ENCODE results near the gene EPHA1. TPM values are rescaled to one million over a fixed set of nuclear protein-coding genes. Genes with fewer than 3 reads are reported as not detected.

EPHA1 gene
- total RNA-seq, 3 donors from 2014 or later (not counting 1 experiment from before 2014, with no cell fraction given): 1.0 to 1.2 TPM; not detected in 1

DNA sequence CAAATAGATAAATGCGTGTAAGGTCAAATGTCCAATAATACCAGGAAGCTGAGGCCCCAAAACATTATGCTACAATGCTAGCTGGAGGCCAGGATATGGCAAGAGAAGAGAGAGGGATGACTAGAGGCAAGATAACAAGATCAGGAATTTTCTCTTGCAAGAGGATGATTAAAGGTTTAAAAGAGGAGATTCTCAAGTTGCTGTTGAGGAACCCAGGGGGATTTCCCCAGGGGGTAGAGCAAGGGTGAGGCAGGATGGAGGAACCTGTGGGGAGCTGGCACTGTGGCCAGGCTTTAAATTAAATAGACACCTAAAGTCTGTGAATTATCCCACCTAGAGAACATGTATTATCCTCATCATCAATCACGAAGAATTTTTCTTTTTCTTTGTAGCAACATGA, 31.2 kb upstream of the EPHA1 start:
- intact Hi-C loops (cut with micrococcal nuclease): no loop called here
- Mint-ChIP-seq H3K27me3 (ENCODE audit: low read depth in 2 of 2) (peaks cover 0 to 12% of the 10 kb centered on the region in 2 donors), H3K4me1 (peaks cover 0 to 8% of the 10 kb centered on the region in 2 donors), H3K9me3 (no peaks in the 10 kb centered on the region), H3K27ac (no peak overlapping the region), H3K4me3 (no peak overlapping the region), H3K36me3 (no peaks in the 10 kb centered on the region)
- no peaks in the 10 kb centered on the region for H3K27me3 ChIP-seq (ENCODE audit: control insufficient read depth, insufficient read depth, low read length)
- no peaks in the 10 kb centered on the region for H3K4me1 ChIP-seq (ENCODE audit: control insufficient read depth, insufficient read depth, low read length)
- H3K36me3 ChIP-seq (ENCODE audit: control insufficient read depth, insufficient read depth, low read length): no peaks in the 10 kb centered on the region
- WGBS (ENCODE audit: insufficient coverage): 95% methylated on average over 1 of the region's 2 CpGs
- no peak for DNase-seq
- TF ChIP-seq, protein P1, sequence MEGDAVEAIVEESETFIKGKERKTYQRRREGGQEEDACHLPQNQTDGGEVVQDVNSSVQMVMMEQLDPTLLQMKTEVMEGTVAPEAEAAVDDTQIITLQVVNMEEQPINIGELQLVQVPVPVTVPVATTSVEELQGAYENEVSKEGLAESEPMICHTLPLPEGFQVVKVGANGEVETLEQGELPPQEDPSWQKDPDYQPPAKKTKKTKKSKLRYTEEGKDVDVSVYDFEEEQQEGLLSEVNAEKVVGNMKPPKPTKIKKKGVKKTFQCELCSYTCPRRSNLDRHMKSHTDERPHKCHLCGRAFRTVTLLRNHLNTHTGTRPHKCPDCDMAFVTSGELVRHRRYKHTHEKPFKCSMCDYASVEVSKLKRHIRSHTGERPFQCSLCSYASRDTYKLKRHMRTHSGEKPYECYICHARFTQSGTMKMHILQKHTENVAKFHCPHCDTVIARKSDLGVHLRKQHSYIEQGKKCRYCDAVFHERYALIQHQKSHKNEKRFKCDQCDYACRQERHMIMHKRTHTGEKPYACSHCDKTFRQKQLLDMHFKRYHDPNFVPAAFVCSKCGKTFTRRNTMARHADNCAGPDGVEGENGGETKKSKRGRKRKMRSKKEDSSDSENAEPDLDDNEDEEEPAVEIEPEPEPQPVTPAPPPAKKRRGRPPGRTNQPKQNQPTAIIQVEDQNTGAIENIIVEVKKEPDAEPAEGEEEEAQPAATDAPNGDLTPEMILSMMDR (IDR thresholded peaks at IDR 0.05): no peak
- no peaks in the 10 kb centered on the region for H3K9me3 ChIP-seq (ENCODE audit: control insufficient read depth, insufficient read depth, low read length)
- no peak overlapping the region for H3K27ac ChIP-seq (ENCODE audit: low read length)
- no peak overlapping the region for H3K4me3 ChIP-seq (ENCODE audit: low read length)
- no peak for ATAC-seq

DNA sequence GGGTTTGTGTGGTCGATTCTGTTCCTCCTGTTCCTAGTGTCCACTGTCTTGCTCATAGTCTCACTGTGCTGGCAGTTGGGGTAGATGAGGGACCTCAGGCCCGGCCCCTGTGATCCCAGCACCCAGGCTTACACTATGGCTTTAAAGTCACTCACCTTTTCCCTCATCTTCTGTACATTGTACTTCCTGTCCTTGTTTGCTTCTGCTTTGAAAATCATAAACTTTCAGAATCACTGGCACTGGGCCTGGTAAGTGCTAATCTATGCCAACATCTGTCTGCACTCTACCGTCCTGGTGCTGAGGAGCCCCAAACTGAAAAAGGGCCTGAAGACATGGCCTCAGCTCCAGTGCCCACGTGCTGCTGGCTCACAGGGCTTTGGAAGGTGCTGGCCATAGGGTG, 28.9 kb upstream of the EPHA1 start:
- no peak for DNase-seq
- WGBS (ENCODE audit: insufficient coverage): 9% methylated on average over 4 of the region's 4 CpGs
- no peak overlapping the region for H3K4me3 Mint-ChIP-seq
- no peaks in the 10 kb centered on the region for H3K4me1 ChIP-seq (ENCODE audit: control insufficient read depth, insufficient read depth, low read length)
- H3K36me3 ChIP-seq (ENCODE audit: control insufficient read depth, insufficient read depth, low read length): no peaks in the 10 kb centered on the region
- H3K9me3 Mint-ChIP-seq: no peaks in the 10 kb centered on the region
- H3K9me3 ChIP-seq (ENCODE audit: control insufficient read depth, insufficient read depth, low read length): no peaks in the 10 kb centered on the region
- H3K27ac ChIP-seq (ENCODE audit: low read length): no peak overlapping the region
- TF ChIP-seq, protein P1 (IDR thresholded peaks at IDR 0.05): no peak
- intact Hi-C loops (cut with micrococcal nuclease): no loop called here
- no peaks in the 10 kb centered on the region for H3K36me3 Mint-ChIP-seq
- no peak overlapping the region for H3K4me3 ChIP-seq (ENCODE audit: low read length)
- H3K4me1 Mint-ChIP-seq: peaks cover 0 to 8% of the 10 kb centered on the region in 2 donors
- ATAC-seq: no peak
- H3K27me3 ChIP-seq (ENCODE audit: control insufficient read depth, insufficient read depth, low read length): no peaks in the 10 kb centered on the region
- no peak overlapping the region for H3K27ac Mint-ChIP-seq
- peaks cover 7 to 12% of the 10 kb centered on the region in 2 donors for H3K27me3 Mint-ChIP-seq (ENCODE audit: low read depth in 2 of 2)

DNA sequence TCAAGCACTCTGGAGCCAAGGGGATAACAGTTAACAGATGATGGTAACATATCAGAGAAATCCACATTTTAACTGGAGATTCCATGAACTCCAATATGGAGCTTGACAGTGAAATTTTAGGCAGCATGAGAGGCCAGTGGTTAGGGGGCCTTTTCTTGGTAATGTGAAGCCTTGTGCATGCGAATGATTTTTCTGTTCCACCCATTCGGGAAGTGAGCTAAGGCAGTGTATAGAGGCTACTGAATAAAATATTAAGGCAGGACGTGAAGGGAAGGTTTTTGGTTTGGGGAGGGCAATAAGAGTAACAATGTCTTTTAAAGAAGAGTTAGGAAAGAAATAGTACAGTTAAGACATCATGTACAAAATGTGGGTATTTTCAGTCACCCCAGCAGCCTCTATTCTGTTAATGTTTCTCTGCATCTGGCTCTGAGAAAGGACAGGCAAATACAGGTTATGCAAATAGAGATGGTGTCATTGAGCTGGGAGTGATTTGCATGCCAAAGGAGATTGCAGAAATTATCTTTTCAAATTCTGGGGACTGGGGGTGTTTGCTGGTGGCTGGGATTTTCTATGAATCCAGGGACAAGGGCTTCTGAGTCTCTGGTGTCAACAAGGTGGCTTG, 27.8 kb upstream of the EPHA1 start:
- no peaks in the 10 kb centered on the region for H3K27me3 ChIP-seq (ENCODE audit: control insufficient read depth, insufficient read depth, low read length)
- Mint-ChIP-seq H3K4me3 (no peak overlapping the region), H3K9me3 (no peaks in the 10 kb centered on the region), H3K36me3 (no peaks in the 10 kb centered on the region), H3K27ac (no peak overlapping the region), H3K4me1 (peaks cover 0 to 8% of the 10 kb centered on the region in 2 donors), H3K27me3 (ENCODE audit: low read depth in 2 of 2) (peaks cover 7 to 8% of the 10 kb centered on the region in 2 donors)
- no peak overlapping the region for H3K4me3 ChIP-seq (ENCODE audit: low read length)
- no peaks in the 10 kb centered on the region for H3K9me3 ChIP-seq (ENCODE audit: control insufficient read depth, insufficient read depth, low read length)
- DNase-seq: no peak
- no peaks in the 10 kb centered on the region for H3K4me1 ChIP-seq (ENCODE audit: control insufficient read depth, insufficient read depth, low read length)
- TF ChIP-seq, protein P1 (IDR thresholded peaks at IDR 0.05): no peak
- no peak overlapping the region for H3K27ac ChIP-seq (ENCODE audit: low read length)
- ATAC-seq: no peak
- H3K36me3 ChIP-seq (ENCODE audit: control insufficient read depth, insufficient read depth, low read length): no peaks in the 10 kb centered on the region
- intact Hi-C loops (cut with micrococcal nuclease): no loop called here
- WGBS (ENCODE audit: insufficient coverage): 93% methylated on average over 3 of the region's 3 CpGs

DNA sequence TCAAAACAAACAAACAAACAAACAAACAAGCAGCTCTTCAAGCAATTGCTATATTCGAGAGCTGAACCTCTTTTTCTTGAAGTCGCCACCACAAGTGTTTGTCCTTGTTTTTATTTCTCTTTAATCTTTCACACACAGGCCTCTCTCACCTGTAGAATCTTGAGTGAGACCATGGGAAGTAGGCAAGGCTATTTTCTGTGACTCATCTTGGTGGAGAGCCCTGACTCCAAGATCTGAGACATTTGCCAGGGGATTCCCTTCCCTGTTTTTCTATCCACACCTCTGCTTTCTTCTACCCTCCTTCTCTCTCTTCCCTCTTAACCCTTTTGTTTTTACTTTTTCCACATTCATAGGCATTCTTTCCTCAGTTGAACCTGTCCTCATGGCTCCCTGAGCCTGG, 26.6 kb upstream of the EPHA1 start:
- H3K4me1 Mint-ChIP-seq: peaks cover 0 to 8% of the 10 kb centered on the region in 2 donors
- Histone ChIP-seq H3K9me3 (ENCODE audit: control insufficient read depth, insufficient read depth, low read length) (no peaks in the 10 kb centered on the region), H3K27ac (ENCODE audit: low read length) (no peak overlapping the region), H3K27me3 (ENCODE audit: control insufficient read depth, insufficient read depth, low read length) (no peaks in the 10 kb centered on the region), H3K4me1 (ENCODE audit: control insufficient read depth, insufficient read depth, low read length) (no peaks in the 10 kb centered on the region), H3K4me3 (ENCODE audit: low read length) (no peak overlapping the region), H3K36me3 (ENCODE audit: control insufficient read depth, insufficient read depth, low read length) (no peaks in the 10 kb centered on the region)
- H3K9me3 Mint-ChIP-seq: no peaks in the 10 kb centered on the region
- intact Hi-C loops (cut with micrococcal nuclease): no loop called here
- H3K27me3 Mint-ChIP-seq (ENCODE audit: low read depth in 2 of 2): peaks cover 7 to 11% of the 10 kb centered on the region in 2 donors
- no peaks in the 10 kb centered on the region for H3K36me3 Mint-ChIP-seq
- TF ChIP-seq, protein P1 (IDR thresholded peaks at IDR 0.05): no peak
- 91% methylated on average over 2 of the region's 2 CpGs for WGBS (ENCODE audit: insufficient coverage)
- no peak overlapping the region for H3K27ac Mint-ChIP-seq
- DNase-seq: no peak
- H3K4me3 Mint-ChIP-seq: no peak overlapping the region
- no peak for ATAC-seq
